Neural cell (in vitro differentiated cells): ENCODE measurements around the gene ST6GAL1.

Experiments used
- CTCF ChIP-seq: fragments of 450-650 bp; IDR thresholded peaks from 2 replicates; pipeline ENCODE4 v1.5.1; 2014; ENCODE audit warnings: antibody characterized with exemption, mild to moderate bottlenecking, moderate library complexity; ENCODE audit not compliant: poor library complexity, severe bottlenecking
- EZH2 ChIP-seq: fragments of 200-600, 300-800 bp; shearing (Covaris generic), sonication (generic); IDR thresholded peaks from 2 replicates; pipeline ENCODE4 v1.6.1; 2014; ENCODE audit warnings: antibody characterized with exemption, low read length, borderline replicate concordance, mild to moderate bottlenecking; ENCODE audit not compliant: insufficient read depth, poor library complexity, severe bottlenecking

- TF ChIP-seq CTCF: no peak
- no peak for TF ChIP-seq EZH2
Observed at GRCh38 chr3:186902154-186902553, 28.2 kb upstream of the ST6GAL1 start.
